GM23338 (cell line): Measurements from ENCODE around the gene KICS2. TPM values are rescaled to one million over a fixed set of nuclear protein-coding genes. Genes with fewer than 3 reads are reported as not detected.
A peak's percentile ranks its signal among the peaks of the same experiment; 100 is the strongest.

ENCODE experiments used
- ATAC-seq: fragments of 200-7000 bp; cut with Tn5 transposase; 3 replicates; pipeline ENCODE4 v1.9.1; 2020
- DNase-seq: peaks from one replicate; pipeline ENCODE4 v3.0.0-alpha.2; 2015; ENCODE audit warnings: low spot score
- H2AFZ ChIP-seq: fragments of 200-600 bp; sonication (generic); 2 replicates; pipeline ENCODE4 v1.8.0; 2016; ENCODE audit warnings: antibody characterized with exemption, mild to moderate bottlenecking, moderate library complexity
- H3F3A ChIP-seq: fragments of 200-600 bp; sonication (generic); replicated peaks from 2 replicates; pipeline ENCODE4 v1.8.0; 2017; ENCODE audit warnings: antibody characterized with exemption, mixed run types, low read depth
- H3K27ac ChIP-seq: fragments of 200-600 bp; sonication (generic); 2 replicates; pipeline ENCODE4 v1.6.1; 2016; ENCODE audit warnings: low read depth
- H3K27me3 ChIP-seq: fragments of 200-600 bp; sonication (generic); 2 replicates; pipeline ENCODE4 v1.8.0; 2016; ENCODE audit warnings: mild to moderate bottlenecking, mixed run types, moderate library complexity; ENCODE audit not compliant: insufficient read depth
- H3K36me3 ChIP-seq: fragments of 200-600 bp; sonication (generic); 2 replicates; pipeline ENCODE4 v1.8.0; 2016; ENCODE audit warnings: mild to moderate bottlenecking; ENCODE audit not compliant: insufficient read depth
- H3K4me1 ChIP-seq: fragments of 200-600 bp; sonication (generic); 2 replicates; pipeline ENCODE4 v1.8.0; 2016; ENCODE audit warnings: mild to moderate bottlenecking, moderate library complexity; ENCODE audit not compliant: insufficient read depth
- H3K4me2 ChIP-seq: fragments of 200-600 bp; sonication (generic); 2 replicates; pipeline ENCODE4 v1.7.1; 2017; ENCODE audit warnings: mixed run types
- H3K4me3 ChIP-seq: fragments of 200-600 bp; sonication (generic); 2 replicates; pipeline ENCODE4 v1.6.1; 2016; ENCODE audit warnings: mixed run types
- H3K79me2 ChIP-seq: fragments of 200-600 bp; sonication (generic); replicated peaks from 2 replicates; pipeline ENCODE4 v1.8.0; 2017; ENCODE audit warnings: mild to moderate bottlenecking; ENCODE audit not compliant: insufficient read depth
- H3K9me2 ChIP-seq: fragments of 200-600 bp; sonication (generic); 2 replicates; pipeline ENCODE4 v1.8.0; 2017; ENCODE audit not compliant: insufficient read depth
- H4K20me1 ChIP-seq: fragments of 200-600 bp; sonication (generic); replicated peaks from 2 replicates; pipeline ENCODE4 v1.8.0; 2017; ENCODE audit warnings: mild to moderate bottlenecking; ENCODE audit not compliant: insufficient read depth
- H3K27ac Mint-ChIP-seq: 2 replicates; pipeline ENCODE4 v1.8.0; 2020; ENCODE audit warnings: inconsistent platforms, mild to moderate bottlenecking, moderate library complexity, mixed read lengths
- H3K27me3 Mint-ChIP-seq: 3 replicates; pipeline ENCODE4 v1.8.0; 2022; ENCODE audit warnings: low read depth, mild to moderate bottlenecking, moderate library complexity, mixed read lengths, inconsistent platforms; ENCODE audit not compliant: insufficient read depth, poor library complexity
- H3K36me3 Mint-ChIP-seq: 3 replicates; pipeline ENCODE4 v1.8.0; 2021; ENCODE audit warnings: low read depth, mild to moderate bottlenecking, inconsistent platforms, moderate library complexity, mixed read lengths
- H3K4me1 Mint-ChIP-seq: 3 replicates; pipeline ENCODE4 v1.8.0; 2020; ENCODE audit warnings: mild to moderate bottlenecking, inconsistent platforms, mixed read lengths
- H3K4me3 Mint-ChIP-seq: 3 replicates; pipeline ENCODE4 v1.8.0; 2021; ENCODE audit warnings: moderate library complexity, mild to moderate bottlenecking, inconsistent platforms, mixed read lengths
- H3K9me3 Mint-ChIP-seq: 3 replicates; pipeline ENCODE4 v1.8.0; 2020; ENCODE audit warnings: moderate library complexity, mild to moderate bottlenecking, inconsistent platforms, mixed read lengths
- CREB1 ChIP-seq: fragments of 250-450 bp; sonication (Bioruptor Pico); IDR thresholded peaks from 2 replicates; pipeline ENCODE4 v1.5.0; 2020; ENCODE audit warnings: low read depth, mild to moderate bottlenecking, moderate library complexity
- CTCF ChIP-seq, 2 experiments: fragments of 200-600 bp in 1 of 2; sonication (generic) in 1 of 2; conservative IDR thresholded peaks; 2 replicates each; pipeline versions ENCODE4 v1.5.1 to v1.6.1; 2016 to 2017; ENCODE audit warnings: antibody characterized with exemption in 2 of 2, low read depth in 2 of 2, mild to moderate bottlenecking in 2 of 2, moderate library complexity in 1 of 2
- EZH2 ChIP-seq: fragments of 200-600 bp; sonication (generic); IDR thresholded peaks from one replicate; pipeline ENCODE4 v1.8.0; 2017; ENCODE audit warnings: antibody characterized with exemption, mild to moderate bottlenecking, low read depth; ENCODE audit not compliant: unreplicated experiment
- EZH2phosphoT487 ChIP-seq: fragments of 200-600 bp; sonication (generic); IDR thresholded peaks from one replicate; pipeline ENCODE4 v1.8.1; 2018; ENCODE audit warnings: antibody characterized with exemption; ENCODE audit not compliant: unreplicated experiment
- JUNB ChIP-seq: IDR thresholded peaks from one replicate; pipeline ENCODE4 v1.6.1; 2016; ENCODE audit warnings: antibody characterized with exemption; ENCODE audit not compliant: unreplicated experiment
- NANOG ChIP-seq: IDR thresholded peaks from 2 replicates; pipeline ENCODE4 v1.6.1; 2016; ENCODE audit warnings: antibody characterized with exemption, borderline replicate concordance
- POLR2AphosphoS5 ChIP-seq: IDR thresholded peaks from 2 replicates; pipeline ENCODE4 v1.6.1; 2016; ENCODE audit warnings: antibody characterized with exemption, low read depth
- STAT1 ChIP-seq: IDR thresholded peaks from one replicate; pipeline ENCODE4 v1.6.1; 2016; ENCODE audit warnings: antibody characterized with exemption; ENCODE audit not compliant: unreplicated experiment
- ZNF331 ChIP-seq: fragments of 250-450 bp; sonication (Bioruptor Pico); IDR thresholded peaks from 2 replicates; pipeline ENCODE4 v1.5.0; 2020; ENCODE audit warnings: low read depth, mild to moderate bottlenecking, moderate library complexity
- polyA plus RNA-seq: library from polyadenylated mRNA; unstranded; fragments of >200 nt; fragmentation: Nextera tagmentation; extraction: Ambion mirVana; gene quantifications from 2 replicates; pipeline ENCODE4 v1.2.1, GENCODE V29; 2016
- total RNA-seq: library from RNA; depleted of rRNA; stranded (reverse); fragments of >200 nt; shearing (Covaris generic); gene quantifications from 2 replicates; pipeline ENCODE4 v1.2.3, GENCODE V29; 2014
- TF ChIP-seq, protein P1 (sequence below): IDR thresholded peaks from one replicate; pipeline ENCODE4 v1.6.1; 2018; ENCODE audit warnings: antibody characterized with exemption; ENCODE audit not compliant: unreplicated experiment
- TF ChIP-seq, protein P2 (sequence below): IDR thresholded peaks from 2 replicates; pipeline ENCODE4 v1.6.1; 2016; ENCODE audit warnings: antibody characterized with exemption
- TF ChIP-seq, protein P3 (sequence below): fragments of 250-450 bp; sonication (Bioruptor Pico); IDR thresholded peaks from 2 replicates; pipeline ENCODE4 v1.5.0; 2020; ENCODE audit warnings: mild to moderate bottlenecking, moderate library complexity

Gene KICS2
- total and polyA plus RNA-seq, 2 experiments from 2014 or later = 7.6 to 10.5 TPM

DNA sequence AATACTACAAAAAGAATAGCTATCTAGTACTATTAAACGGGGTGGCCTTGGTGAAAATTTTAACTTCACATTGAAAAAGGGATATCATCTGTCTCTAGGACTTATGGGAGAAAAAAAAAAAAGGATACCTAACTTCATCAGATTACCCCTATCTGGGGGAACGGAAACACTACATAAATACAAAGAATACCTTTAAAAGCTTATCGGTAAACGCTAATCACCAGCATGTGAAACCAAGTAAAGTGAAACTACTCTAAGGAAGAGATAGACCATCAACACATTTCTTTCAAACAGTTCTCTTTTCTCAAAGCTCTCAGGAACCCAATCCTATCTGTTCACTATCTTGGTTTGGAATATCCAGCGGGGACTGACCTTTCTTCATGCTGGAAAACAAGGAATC is 3.5 kb downstream of the KICS2 start:
- peak overlapping the region; percentile 94 for H3K27ac Mint-ChIP-seq
- Histone ChIP-seq H3K79me2 (no peaks in the 10 kb centered on the region), H3K36me3 (no peaks in the 10 kb centered on the region), H3F3A (0 out of 2 replicates have a peak, but pooled peaks cover 4% of the 10 kb centered on the region), H2AFZ (no peak overlapping the region), H3K4me1 (peaks cover 32% of the 10 kb centered on the region), H3K27me3 (no peaks in the 10 kb centered on the region), H3K4me3 (no peak overlapping the region), H4K20me1 (no peaks in the 10 kb centered on the region), H3K27ac (peak overlapping the region; percentile 83), H3K4me2 (peak overlapping the region; percentile 47; the same call in 1 of the 2 replicates), H3K9me2 (no peaks in the 10 kb centered on the region)
- ATAC-seq (no peak), DNase-seq (no peak)
- H3K4me1 Mint-ChIP-seq = peaks cover 41% of the 10 kb centered on the region
- H3K27me3 Mint-ChIP-seq = peaks cover 4% of the 10 kb centered on the region
- TF ChIP-seq ZNF331 (no peak), JUNB (no peak), CREB1 (CRISPR knock-in tag) (no peak), CTCF (conservative IDR thresholded peaks at IDR 0.05; ENCODE audit: low read depth in 2 of 2) (no peak), EZH2phosphoT487 (no peak), EZH2 (no peak), NANOG (no peak), STAT1 (no peak), POLR2AphosphoS5 (no peak)
- TF ChIP-seq, protein P1, sequence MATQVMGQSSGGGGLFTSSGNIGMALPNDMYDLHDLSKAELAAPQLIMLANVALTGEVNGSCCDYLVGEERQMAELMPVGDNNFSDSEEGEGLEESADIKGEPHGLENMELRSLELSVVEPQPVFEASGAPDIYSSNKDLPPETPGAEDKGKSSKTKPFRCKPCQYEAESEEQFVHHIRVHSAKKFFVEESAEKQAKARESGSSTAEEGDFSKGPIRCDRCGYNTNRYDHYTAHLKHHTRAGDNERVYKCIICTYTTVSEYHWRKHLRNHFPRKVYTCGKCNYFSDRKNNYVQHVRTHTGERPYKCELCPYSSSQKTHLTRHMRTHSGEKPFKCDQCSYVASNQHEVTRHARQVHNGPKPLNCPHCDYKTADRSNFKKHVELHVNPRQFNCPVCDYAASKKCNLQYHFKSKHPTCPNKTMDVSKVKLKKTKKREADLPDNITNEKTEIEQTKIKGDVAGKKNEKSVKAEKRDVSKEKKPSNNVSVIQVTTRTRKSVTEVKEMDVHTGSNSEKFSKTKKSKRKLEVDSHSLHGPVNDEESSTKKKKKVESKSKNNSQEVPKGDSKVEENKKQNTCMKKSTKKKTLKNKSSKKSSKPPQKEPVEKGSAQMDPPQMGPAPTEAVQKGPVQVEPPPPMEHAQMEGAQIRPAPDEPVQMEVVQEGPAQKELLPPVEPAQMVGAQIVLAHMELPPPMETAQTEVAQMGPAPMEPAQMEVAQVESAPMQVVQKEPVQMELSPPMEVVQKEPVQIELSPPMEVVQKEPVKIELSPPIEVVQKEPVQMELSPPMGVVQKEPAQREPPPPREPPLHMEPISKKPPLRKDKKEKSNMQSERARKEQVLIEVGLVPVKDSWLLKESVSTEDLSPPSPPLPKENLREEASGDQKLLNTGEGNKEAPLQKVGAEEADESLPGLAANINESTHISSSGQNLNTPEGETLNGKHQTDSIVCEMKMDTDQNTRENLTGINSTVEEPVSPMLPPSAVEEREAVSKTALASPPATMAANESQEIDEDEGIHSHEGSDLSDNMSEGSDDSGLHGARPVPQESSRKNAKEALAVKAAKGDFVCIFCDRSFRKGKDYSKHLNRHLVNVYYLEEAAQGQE = no peak
- TF ChIP-seq, protein P2, sequence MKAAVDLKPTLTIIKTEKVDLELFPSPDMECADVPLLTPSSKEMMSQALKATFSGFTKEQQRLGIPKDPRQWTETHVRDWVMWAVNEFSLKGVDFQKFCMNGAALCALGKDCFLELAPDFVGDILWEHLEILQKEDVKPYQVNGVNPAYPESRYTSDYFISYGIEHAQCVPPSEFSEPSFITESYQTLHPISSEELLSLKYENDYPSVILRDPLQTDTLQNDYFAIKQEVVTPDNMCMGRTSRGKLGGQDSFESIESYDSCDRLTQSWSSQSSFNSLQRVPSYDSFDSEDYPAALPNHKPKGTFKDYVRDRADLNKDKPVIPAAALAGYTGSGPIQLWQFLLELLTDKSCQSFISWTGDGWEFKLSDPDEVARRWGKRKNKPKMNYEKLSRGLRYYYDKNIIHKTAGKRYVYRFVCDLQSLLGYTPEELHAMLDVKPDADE = no peak
- TF ChIP-seq, protein P3, sequence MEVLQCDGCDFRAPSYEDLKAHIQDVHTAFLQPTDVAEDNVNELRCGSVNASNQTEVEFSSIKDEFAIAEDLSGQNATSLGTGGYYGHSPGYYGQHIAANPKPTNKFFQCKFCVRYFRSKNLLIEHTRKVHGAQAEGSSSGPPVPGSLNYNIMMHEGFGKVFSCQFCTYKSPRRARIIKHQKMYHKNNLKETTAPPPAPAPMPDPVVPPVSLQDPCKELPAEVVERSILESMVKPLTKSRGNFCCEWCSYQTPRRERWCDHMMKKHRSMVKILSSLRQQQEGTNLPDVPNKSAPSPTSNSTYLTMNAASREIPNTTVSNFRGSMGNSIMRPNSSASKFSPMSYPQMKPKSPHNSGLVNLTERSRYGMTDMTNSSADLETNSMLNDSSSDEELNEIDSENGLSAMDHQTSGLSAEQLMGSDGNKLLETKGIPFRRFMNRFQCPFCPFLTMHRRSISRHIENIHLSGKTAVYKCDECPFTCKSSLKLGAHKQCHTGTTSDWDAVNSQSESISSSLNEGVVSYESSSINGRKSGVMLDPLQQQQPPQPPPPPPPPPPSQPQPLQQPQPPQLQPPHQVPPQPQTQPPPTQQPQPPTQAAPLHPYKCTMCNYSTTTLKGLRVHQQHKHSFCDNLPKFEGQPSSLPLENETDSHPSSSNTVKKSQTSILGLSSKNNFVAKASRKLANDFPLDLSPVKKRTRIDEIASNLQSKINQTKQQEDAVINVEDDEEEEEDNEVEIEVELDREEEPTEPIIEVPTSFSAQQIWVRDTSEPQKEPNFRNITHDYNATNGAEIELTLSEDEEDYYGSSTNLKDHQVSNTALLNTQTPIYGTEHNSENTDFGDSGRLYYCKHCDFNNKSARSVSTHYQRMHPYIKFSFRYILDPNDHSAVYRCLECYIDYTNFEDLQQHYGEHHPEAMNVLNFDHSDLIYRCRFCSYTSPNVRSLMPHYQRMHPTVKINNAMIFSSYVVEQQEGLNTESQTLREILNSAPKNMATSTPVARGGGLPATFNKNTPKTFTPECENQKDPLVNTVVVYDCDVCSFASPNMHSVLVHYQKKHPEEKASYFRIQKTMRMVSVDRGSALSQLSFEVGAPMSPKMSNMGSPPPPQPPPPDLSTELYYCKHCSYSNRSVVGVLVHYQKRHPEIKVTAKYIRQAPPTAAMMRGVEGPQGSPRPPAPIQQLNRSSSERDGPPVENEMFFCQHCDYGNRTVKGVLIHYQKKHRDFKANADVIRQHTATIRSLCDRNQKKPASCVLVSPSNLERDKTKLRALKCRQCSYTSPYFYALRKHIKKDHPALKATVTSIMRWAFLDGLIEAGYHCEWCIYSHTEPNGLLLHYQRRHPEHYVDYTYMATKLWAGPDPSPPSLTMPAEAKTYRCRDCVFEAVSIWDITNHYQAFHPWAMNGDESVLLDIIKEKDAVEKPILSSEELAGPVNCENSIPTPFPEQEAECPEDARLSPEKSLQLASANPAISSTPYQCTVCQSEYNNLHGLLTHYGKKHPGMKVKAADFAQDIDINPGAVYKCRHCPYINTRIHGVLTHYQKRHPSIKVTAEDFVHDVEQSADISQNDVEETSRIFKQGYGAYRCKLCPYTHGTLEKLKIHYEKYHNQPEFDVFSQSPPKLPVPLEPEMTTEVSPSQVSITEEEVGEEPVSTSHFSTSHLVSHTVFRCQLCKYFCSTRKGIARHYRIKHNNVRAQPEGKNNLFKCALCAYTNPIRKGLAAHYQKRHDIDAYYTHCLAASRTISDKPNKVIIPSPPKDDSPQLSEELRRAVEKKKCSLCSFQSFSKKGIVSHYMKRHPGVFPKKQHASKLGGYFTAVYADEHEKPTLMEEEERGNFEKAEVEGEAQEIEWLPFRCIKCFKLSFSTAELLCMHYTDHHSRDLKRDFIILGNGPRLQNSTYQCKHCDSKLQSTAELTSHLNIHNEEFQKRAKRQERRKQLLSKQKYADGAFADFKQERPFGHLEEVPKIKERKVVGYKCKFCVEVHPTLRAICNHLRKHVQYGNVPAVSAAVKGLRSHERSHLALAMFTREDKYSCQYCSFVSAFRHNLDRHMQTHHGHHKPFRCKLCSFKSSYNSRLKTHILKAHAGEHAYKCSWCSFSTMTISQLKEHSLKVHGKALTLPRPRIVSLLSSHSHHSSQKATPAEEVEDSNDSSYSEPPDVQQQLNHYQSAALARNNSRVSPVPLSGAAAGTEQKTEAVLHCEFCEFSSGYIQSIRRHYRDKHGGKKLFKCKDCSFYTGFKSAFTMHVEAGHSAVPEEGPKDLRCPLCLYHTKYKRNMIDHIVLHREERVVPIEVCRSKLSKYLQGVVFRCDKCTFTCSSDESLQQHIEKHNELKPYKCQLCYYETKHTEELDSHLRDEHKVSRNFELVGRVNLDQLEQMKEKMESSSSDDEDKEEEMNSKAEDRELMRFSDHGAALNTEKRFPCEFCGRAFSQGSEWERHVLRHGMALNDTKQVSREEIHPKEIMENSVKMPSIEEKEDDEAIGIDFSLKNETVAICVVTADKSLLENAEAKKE (CRISPR knock-in tag) = no peak
- peaks cover 4% of the 10 kb centered on the region; the same call in 2 of the 3 replicates for H3K36me3 Mint-ChIP-seq
- no peak overlapping the region for H3K4me3 Mint-ChIP-seq
- no peaks in the 10 kb centered on the region for H3K9me3 Mint-ChIP-seq
